ENCODE results near the gene SPTBN4.
A peak's percentile ranks its signal among the peaks of the same experiment; 100 is the strongest.

The SPTBN4 gene

GRCh38 chr19:40622773-40623075 lies 155.9 kb downstream of the SPTBN4 start:
- no peak for TF ChIP-seq CTCF (IDR thresholded peaks at IDR 0.05)
- no peak for TF ChIP-seq ZFX (IDR thresholded peaks at IDR 0.05; ENCODE audit: borderline replicate concordance)
- peak overlapping the region; percentile 51 for H3K27ac ChIP-seq

- H3K27ac ChIP-seq: peak overlapping the region; percentile 51
- peak; percentile 6; the same call in 1 of the 2 replicates for TF ChIP-seq CTCF (IDR thresholded peaks at IDR 0.05)
- TF ChIP-seq ZFX (IDR thresholded peaks at IDR 0.05; ENCODE audit: borderline replicate concordance): no peak
Observed at GRCh38 chr19:40623403-40624251, 156.8 kb downstream of the SPTBN4 start.

DNA sequence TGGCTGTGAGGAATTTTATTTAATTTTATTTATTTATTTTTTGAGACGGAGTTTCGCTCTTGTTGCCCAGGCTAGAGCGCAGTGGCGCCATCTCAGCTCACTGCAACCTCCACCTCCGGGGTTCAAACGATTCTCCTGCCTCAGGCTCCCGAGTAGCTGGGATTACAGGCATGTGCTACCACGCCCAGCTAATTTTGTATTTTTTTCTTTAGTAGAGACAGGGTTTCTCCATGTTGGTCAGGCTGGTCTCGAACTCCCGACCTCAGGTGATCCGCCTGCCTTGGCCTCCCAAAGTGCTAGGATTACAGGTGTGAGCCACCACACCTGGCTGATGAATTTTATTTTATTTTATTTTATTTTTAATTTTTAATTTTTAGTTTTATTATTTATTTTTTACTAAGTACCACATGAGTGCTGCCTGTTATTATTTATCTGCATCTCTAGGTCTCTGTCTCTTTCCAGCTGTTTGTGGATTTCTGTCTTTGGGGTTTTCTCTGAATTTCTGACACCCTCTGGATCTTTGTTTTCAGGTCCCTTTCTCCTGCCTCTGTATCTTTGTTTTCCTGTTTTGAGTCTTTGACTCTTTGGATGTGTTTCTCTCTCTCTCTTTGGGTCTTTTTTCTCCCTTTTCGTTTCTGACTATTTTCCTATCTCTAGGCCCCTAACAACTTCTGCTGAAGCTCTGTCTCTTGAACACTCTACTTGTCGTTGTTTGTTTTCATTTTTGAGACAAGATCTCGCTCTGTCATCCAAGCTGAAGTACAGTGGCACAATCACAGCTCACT lies 157.8 kb downstream of the SPTBN4 start:
- peak overlapping the region; percentile 51 for H3K27ac ChIP-seq

DNA sequence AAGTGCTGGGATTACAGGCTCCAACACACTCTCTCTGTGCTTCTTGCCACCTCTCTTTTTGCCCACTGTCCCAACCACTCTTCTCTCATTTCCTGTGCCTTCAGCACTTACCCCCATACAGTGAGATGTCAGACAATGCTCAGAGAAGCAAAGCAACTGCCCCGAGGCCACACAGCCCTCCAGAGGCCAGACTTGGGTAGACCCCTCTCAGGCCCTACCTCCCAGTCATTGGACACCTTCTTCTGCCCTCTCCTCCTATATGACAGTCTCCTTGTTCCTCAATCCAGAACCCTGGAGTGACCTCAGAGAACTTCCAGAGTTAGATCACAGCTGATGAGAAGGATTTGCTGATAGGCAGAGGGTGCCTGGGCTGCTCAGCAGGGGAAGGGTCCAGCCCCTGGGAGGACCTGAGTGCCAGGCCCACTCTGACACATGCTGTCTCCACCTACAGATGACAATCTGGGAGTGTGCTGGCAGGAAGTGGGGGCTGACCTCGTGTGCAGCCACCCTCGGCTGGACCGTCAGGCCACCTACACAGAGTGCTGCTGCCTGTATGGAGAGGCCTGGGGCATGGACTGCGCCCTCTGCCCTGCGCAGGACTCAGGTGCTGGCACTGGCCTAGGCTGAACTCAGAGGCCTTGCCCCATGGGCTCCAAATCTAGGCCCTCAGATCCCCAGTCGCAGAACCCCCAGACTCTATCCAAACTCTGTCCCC lies 158.8 kb downstream of the SPTBN4 start:
- no peak overlapping the region for H3K27ac ChIP-seq
- no peak for TF ChIP-seq ZFX (IDR thresholded peaks at IDR 0.05; ENCODE audit: borderline replicate concordance)
- TF ChIP-seq CTCF (IDR thresholded peaks at IDR 0.05): no peak
